ENCODE results near the gene MAD1L1.

MAD1L1 gene

GRCh38 chr7:2072798-2073197 lies 159.9 kb downstream of the MAD1L1 start:
- Histone ChIP-seq H3K27ac (ENCODE audit: low read depth, low read length) (no peak overlapping the region), H3K36me3 (ENCODE audit: control insufficient read depth, insufficient read depth, low read length) (no peaks in the 10 kb centered on the region), H3K4me1 (ENCODE audit: control insufficient read depth, insufficient read depth, low read length) (no peaks in the 10 kb centered on the region), H3K27me3 (ENCODE audit: control insufficient read depth, insufficient read depth, low read length) (no peaks in the 10 kb centered on the region), H3K9ac (ENCODE audit: low read length) (no peak overlapping the region), H3K4me3 (ENCODE audit: low read length) (no peak overlapping the region)

DNA sequence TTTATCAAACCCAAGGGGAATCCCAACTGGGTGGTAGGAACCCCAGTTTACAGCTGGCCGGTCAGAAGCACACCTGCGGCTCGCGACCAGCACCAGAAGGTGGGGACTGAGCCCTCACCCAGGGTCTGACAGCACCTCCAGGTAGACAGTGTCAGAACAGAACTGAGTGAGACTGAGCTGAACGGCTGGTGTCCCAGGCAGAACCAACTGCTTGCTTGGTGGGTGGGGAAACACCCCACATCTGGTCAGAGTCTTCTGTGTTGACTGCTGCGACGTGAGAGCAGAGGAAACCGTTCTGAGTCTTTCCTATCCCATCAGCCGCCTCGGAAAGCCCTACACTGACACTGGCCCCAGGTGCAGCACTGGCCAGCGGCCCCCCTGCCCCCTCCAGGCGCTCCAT lies 160.7 kb downstream of the MAD1L1 start:
- no peak overlapping the region for H3K27ac ChIP-seq (ENCODE audit: low read depth, low read length)
- no peak overlapping the region for H3K4me3 ChIP-seq (ENCODE audit: low read length)
- H3K4me1 ChIP-seq (ENCODE audit: control insufficient read depth, insufficient read depth, low read length), result no peaks in the 10 kb centered on the region
- no peaks in the 10 kb centered on the region for H3K36me3 ChIP-seq (ENCODE audit: control insufficient read depth, insufficient read depth, low read length)
- H3K9ac ChIP-seq (ENCODE audit: low read length), result no peak overlapping the region
- H3K27me3 ChIP-seq (ENCODE audit: control insufficient read depth, insufficient read depth, low read length), result no peaks in the 10 kb centered on the region

DNA sequence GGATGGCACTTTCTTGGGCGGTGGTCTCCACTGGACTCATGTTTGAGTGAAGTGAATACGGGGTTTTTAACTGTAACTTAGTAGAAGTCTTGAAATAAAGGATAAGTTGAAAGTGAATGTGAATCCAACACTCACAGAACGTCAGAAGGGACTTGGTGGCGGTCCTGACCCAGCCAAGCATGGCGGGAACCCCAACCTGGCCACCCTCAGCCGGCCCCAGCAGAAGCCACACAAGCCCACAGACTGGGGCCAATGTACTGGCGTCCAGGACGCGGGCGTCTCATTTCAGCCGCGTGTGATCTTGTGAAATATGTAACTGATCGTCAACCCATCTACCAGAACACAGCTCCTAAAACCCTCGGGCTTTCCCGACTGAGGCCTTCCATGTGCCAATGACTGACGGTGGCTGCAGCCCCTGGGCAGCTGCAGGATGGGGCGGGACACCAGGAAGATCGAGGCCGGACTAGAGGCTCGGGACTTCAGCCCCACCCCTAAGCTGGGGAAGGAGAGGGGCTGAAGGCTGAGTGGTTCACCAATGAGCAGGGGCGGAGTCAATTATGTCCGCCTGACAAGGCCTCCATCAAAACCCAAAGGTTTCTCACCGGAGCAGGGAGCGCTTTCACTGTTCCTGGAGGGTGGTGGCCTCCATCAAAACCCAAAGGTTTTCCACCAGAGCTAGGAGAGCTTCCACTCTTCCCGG lies 161.5 kb downstream of the MAD1L1 start:
- H3K36me3 ChIP-seq (ENCODE audit: control insufficient read depth, insufficient read depth, low read length), result no peaks in the 10 kb centered on the region
- no peaks in the 10 kb centered on the region for H3K27me3 ChIP-seq (ENCODE audit: control insufficient read depth, insufficient read depth, low read length)
- H3K4me1 ChIP-seq (ENCODE audit: control insufficient read depth, insufficient read depth, low read length), result no peaks in the 10 kb centered on the region
- no peak overlapping the region for H3K27ac ChIP-seq (ENCODE audit: low read depth, low read length)
- no peak overlapping the region for H3K4me3 ChIP-seq (ENCODE audit: low read length)
- H3K9ac ChIP-seq (ENCODE audit: low read length), result no peak overlapping the region

DNA sequence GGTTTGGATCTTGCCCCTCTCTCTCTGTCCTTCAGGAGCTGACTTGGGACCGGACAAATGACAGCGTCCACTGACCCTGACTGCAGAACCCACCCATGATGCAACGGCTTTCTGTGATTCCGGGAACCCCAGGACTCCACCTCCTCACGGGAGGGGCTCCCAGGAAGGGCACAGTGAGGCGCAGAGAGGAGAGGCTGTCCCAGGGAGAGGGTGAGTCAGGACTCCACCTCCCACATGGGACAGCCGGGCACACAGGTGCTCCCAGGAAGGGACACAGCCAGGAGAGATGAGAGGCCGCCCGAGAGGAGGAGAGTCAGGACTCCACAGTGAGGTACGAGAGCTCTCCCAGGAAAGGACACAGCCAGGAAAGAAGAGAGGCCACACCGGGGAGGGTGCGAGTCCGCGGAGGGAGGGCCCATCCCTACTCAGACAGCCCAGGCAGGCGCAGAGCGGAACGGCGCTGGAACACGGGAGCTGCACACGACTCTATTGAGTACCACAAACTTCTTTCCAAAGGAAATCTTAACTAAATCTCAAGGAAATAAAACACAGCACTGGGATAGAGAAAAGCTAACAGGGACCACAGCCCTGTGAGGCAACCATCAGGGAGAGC lies 162.5 kb downstream of the MAD1L1 start:
- no peaks in the 10 kb centered on the region for H3K4me1 ChIP-seq (ENCODE audit: control insufficient read depth, insufficient read depth, low read length)
- no peak overlapping the region for H3K9ac ChIP-seq (ENCODE audit: low read length)
- H3K27me3 ChIP-seq (ENCODE audit: control insufficient read depth, insufficient read depth, low read length), result no peaks in the 10 kb centered on the region
- no peaks in the 10 kb centered on the region for H3K36me3 ChIP-seq (ENCODE audit: control insufficient read depth, insufficient read depth, low read length)
- H3K4me3 ChIP-seq (ENCODE audit: low read length), result no peak overlapping the region
- H3K27ac ChIP-seq (ENCODE audit: low read depth, low read length), result no peak overlapping the region

GRCh38 chr7:2069472-2069860 lies 163.3 kb downstream of the MAD1L1 start:
- no peaks in the 10 kb centered on the region for H3K36me3 ChIP-seq (ENCODE audit: control insufficient read depth, insufficient read depth, low read length)
- no peak overlapping the region for H3K27ac ChIP-seq (ENCODE audit: low read depth, low read length)
- no peaks in the 10 kb centered on the region for H3K27me3 ChIP-seq (ENCODE audit: control insufficient read depth, insufficient read depth, low read length)
- H3K9ac ChIP-seq (ENCODE audit: low read length), result no peak overlapping the region
- no peak overlapping the region for H3K4me3 ChIP-seq (ENCODE audit: low read length)
- no peaks in the 10 kb centered on the region for H3K4me1 ChIP-seq (ENCODE audit: control insufficient read depth, insufficient read depth, low read length)

- Histone ChIP-seq H3K27me3 (ENCODE audit: control insufficient read depth, insufficient read depth, low read length) (no peaks in the 10 kb centered on the region), H3K4me3 (ENCODE audit: low read length) (no peak overlapping the region), H3K27ac (ENCODE audit: low read depth, low read length) (no peak overlapping the region), H3K9ac (ENCODE audit: low read length) (no peak overlapping the region), H3K36me3 (ENCODE audit: control insufficient read depth, insufficient read depth, low read length) (no peaks in the 10 kb centered on the region), H3K4me1 (ENCODE audit: control insufficient read depth, insufficient read depth, low read length) (no peaks in the 10 kb centered on the region)
These were observed 163.9 kb downstream of the MAD1L1 start for GRCh38 chr7:2068693-2069471.

DNA sequence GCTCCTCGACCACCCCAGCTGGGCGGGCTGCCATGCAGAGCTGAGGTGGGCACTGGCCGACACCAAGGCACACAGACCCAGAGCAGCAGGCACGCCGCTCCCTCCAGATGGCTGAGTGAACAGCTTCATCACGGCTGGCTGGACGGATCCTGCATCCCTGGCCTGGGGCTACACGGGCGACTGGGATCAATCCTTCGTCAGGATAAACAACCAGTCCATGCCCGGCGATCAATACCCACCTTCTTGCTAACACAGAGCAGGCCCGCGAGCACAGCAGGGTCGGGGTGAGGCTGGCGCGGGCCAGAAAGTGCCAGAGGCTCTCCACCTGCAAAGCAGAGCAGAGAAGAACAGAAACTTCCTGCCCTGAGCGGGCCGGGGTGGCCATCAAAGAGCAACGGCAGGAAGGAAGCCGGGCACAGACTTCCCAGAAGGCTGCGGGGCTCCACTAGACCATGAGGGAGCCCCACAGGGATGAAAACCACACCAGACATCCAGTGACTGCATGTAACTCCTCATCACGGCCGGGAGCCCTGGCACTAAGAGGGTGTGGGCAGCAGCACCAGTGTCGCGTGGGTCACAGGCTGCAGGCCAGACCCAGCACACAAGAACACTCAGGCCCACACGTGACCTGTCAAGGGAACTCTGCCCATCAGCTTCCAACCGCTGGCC lies 166.4 kb downstream of the MAD1L1 start:
- Histone ChIP-seq H3K27me3 (ENCODE audit: control insufficient read depth, insufficient read depth, low read length) (no peaks in the 10 kb centered on the region), H3K9ac (ENCODE audit: low read length) (no peak overlapping the region), H3K4me1 (ENCODE audit: control insufficient read depth, insufficient read depth, low read length) (no peaks in the 10 kb centered on the region), H3K27ac (ENCODE audit: low read depth, low read length) (no peak overlapping the region), H3K4me3 (ENCODE audit: low read length) (no peak overlapping the region), H3K36me3 (ENCODE audit: control insufficient read depth, insufficient read depth, low read length) (no peaks in the 10 kb centered on the region)

GRCh38 chr7:2065528-2065927 lies 167.2 kb downstream of the MAD1L1 start:
- H3K27ac ChIP-seq (ENCODE audit: low read depth, low read length), result no peak overlapping the region
- no peak overlapping the region for H3K9ac ChIP-seq (ENCODE audit: low read length)
- H3K27me3 ChIP-seq (ENCODE audit: control insufficient read depth, insufficient read depth, low read length), result no peaks in the 10 kb centered on the region
- H3K4me1 ChIP-seq (ENCODE audit: control insufficient read depth, insufficient read depth, low read length), result no peaks in the 10 kb centered on the region
- no peak overlapping the region for H3K4me3 ChIP-seq (ENCODE audit: low read length)
- H3K36me3 ChIP-seq (ENCODE audit: control insufficient read depth, insufficient read depth, low read length), result no peaks in the 10 kb centered on the region

GRCh38 chr7:2063563-2064260 lies 169.0 kb downstream of the MAD1L1 start:
- H3K36me3 ChIP-seq (ENCODE audit: control insufficient read depth, insufficient read depth, low read length), result no peaks in the 10 kb centered on the region
- H3K27ac ChIP-seq (ENCODE audit: low read depth, low read length), result no peak overlapping the region
- no peak overlapping the region for H3K4me3 ChIP-seq (ENCODE audit: low read length)
- H3K27me3 ChIP-seq (ENCODE audit: control insufficient read depth, insufficient read depth, low read length), result no peaks in the 10 kb centered on the region
- H3K9ac ChIP-seq (ENCODE audit: low read length), result no peak overlapping the region
- no peaks in the 10 kb centered on the region for H3K4me1 ChIP-seq (ENCODE audit: control insufficient read depth, insufficient read depth, low read length)

GRCh38 chr7:2062648-2063047 lies 170.1 kb downstream of the MAD1L1 start:
- H3K27ac ChIP-seq (ENCODE audit: low read depth, low read length), result no peak overlapping the region
- H3K4me1 ChIP-seq (ENCODE audit: control insufficient read depth, insufficient read depth, low read length), result no peaks in the 10 kb centered on the region
- H3K4me3 ChIP-seq (ENCODE audit: low read length), result no peak overlapping the region
- H3K27me3 ChIP-seq (ENCODE audit: control insufficient read depth, insufficient read depth, low read length), result no peaks in the 10 kb centered on the region
- no peak overlapping the region for H3K9ac ChIP-seq (ENCODE audit: low read length)
- H3K36me3 ChIP-seq (ENCODE audit: control insufficient read depth, insufficient read depth, low read length), result no peaks in the 10 kb centered on the region

GRCh38 chr7:2060701-2061100 lies 172.0 kb downstream of the MAD1L1 start:
- Histone ChIP-seq H3K36me3 (ENCODE audit: control insufficient read depth, insufficient read depth, low read length) (no peaks in the 10 kb centered on the region), H3K9ac (ENCODE audit: low read length) (no peak overlapping the region), H3K4me1 (ENCODE audit: control insufficient read depth, insufficient read depth, low read length) (no peaks in the 10 kb centered on the region), H3K4me3 (ENCODE audit: low read length) (no peak overlapping the region), H3K27ac (ENCODE audit: low read depth, low read length) (no peak overlapping the region), H3K27me3 (ENCODE audit: control insufficient read depth, insufficient read depth, low read length) (no peaks in the 10 kb centered on the region)

Measured in rectal smooth muscle tissue (tissue), 1 donor.